GM21528 (cell line): ENCODE data around the gene SLC27A1.

ENCODE experiments used
- ATAC-seq: cut with Tn5 transposase; IDR thresholded peaks from one replicate; pipeline ENCODE4 v1.9.1; 2021; ENCODE audit warnings: mild to moderate bottlenecking, moderate library complexity; ENCODE audit not compliant: unreplicated experiment, low FRiP score

The SLC27A1 gene

DNA sequence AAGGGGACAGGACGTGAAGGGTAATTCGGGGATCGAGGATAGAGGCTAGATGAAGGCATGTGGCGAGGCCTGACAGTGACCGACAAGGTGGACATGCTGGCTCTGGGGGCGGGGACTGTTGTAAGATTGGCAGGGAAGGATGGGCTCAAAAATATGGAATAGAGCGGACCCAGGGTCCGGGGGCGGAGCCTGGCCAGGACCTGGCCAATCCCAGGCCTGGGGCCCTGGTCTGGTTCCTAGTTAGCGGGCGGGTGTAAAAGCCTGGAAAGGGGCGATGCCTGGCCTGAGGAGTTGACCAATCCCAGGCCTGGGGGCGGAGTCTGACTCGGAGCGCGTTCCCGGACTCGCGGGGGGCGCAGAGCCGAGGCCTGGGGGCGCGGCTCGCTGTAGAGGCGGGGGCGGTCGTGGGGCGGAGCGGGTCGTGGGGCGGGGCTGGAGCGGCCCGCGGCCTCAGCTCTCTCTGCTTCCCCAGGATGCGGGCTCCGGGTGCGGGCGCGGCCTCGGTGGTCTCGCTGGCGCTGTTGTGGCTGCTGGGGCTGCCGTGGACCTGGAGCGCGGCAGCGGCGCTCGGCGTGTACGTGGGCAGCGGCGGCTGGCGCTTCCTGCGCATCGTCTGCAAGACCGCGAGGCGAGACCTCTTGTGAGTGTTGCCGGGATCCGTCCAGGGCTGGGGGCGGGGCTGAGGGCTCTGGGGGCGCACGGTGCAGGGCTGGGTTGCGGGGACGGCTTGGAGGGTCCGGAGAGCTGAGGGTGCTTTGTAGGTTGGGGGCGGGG lies at the start of gene SLC27A1:
Gene SLC27A1, plus strand, starts transcription at position 457 of the 774 bp plus-strand sequence. Its CDS starts 17 bp downstream, at position 474.
- ATAC-seq = peak; percentile 63

DNA sequence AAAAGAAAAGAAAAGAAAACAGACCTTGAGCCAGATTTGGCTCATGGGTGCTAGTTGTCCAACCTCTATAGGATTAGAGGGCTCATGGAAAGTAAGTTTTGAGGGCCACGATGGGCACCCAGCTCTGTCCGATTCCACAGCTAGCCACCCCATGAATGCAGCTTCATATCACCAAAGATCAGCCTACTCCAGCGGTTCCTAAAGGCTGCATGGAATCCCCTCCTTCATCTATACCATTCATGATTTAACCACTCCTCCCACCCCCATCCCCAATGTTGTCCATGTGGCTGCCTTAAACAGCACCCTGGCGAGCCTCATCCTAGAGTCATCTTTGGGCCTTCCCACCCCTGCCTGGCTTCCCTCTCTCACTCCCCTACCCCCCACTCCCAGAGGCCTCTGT lies 48.4 kb upstream of the SLC27A1 start:
- no peak for ATAC-seq

DNA sequence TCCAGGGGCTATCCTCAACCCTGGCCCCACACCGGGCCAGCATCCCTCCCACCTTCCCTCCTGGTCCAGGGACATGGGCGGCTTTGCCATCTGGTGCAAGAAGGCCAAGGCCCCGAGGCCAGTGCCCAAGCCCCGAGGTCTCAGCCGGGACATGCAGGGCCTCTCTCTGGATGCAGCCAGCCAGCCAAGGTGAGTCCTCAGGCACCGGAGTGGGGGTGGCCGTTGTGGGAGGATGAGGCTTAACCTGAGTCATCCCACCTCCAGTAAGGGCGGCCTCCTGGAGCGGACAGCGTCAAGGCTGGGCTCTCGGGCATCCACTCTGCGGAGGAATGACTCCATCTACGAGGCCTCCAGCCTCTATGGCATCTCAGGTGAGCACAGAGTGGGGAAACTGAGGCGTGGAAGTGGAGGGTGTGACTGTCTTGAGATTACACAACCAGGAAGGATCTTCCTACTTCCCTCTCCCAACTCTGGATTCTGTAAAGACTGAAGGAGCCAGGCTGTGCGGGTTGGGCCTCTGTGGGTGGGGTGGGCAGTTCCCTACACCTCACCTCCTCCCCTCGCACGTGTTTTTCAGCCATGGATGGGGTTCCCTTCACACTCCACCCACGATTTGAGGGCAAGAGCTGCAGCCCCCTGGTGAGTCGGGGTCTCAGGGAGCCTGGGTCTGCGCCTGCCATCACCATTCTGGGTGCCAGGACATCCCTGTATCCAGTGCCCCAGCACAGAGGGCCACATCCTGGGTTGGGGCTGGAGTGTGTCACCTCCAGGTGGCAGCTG lies 46.7 kb upstream of the SLC27A1 start:
- ATAC-seq = no peak

DNA sequence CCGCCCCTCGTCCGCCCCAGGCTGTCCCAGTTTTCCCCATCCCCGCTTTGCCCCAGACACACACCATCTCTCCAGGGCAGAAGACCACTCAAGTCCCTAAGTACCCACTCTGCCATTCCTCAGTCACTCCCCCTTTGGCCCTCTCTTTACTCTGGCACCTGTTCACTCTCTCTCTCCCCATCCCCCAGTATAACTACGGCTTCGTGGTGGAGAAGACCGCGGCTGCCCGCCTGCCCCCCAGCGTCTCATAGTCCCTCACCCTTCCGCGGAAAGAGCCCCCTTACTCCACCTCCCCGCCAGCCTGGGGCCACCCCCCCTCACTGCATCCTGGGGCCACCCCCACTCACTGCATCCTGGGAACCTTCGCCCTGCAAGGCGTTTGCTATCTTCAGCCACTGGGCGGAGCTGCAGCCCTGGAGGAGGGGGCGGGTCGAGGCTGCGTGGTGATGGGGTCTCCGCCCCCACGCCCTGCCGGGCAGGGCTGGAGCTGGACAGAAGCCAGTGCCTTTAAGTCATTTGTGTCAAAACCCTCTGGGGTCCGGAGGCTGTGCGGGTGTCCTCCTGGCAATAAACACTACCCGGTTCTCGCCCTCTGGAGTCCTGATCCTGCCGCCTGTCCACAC lies 45.5 kb upstream of the SLC27A1 start:
- ATAC-seq = no peak

DNA sequence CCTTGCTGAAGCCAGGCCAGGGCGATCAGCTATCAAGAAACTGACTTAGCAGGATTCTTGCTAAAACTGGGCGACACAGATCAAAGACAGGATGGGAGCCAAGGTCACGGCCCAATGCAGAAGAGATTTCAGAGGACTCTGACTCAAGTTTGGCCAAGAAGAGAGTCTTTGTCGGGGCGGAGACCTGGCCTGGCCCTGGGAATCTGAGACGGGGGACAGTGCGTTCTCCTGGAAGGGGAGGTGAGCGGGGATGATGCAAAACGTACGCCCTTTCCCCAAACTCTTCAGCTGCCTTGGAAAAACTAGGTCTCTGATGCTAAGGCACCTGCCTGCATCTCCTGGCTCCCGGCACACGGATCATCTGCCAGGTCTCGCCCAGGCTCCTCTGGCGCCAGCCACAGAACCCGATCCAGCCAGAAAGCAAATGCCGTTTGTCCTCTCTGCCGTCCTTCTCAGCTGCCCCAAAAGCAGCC lies 40.6 kb upstream of the SLC27A1 start:
- no peak for ATAC-seq

DNA sequence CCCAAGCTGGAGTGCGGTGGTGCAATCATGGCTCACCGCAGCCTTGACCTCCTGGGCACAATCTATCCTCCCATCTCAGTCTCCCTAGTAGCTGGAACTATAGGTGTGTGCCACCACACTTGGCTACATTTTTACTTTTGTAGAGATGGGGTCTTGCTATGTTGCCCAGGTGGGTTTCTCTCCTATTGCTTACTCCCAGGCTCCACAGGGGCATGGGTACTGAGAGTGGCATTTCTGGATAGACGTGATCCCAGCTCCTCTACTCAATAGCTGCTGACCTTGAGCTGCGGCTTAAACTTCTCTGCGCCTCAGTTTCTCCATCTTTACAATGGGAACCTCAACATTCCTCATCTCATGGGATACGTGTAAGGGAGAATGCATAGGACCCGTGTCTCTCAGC lies 38.9 kb upstream of the SLC27A1 start:
- ATAC-seq = no peak

DNA sequence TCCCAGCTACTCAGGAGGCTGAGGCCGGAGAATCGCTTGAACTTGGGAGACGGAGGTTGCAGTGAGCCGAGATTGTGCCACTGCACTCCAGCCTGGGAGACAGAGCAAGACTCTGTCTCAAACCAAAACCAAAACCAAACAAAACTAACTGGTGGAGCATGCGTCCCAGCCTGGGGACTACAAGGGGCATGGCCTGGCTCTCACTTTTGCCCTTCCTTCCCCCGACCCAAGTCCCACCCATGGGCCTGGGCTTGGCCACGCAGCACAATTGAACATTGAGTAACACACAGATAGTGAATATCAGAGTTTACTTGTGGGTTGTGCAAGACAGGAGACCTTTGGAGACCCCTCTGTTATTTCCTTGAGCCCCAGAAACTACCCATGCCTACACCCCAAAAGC lies 35.1 kb upstream of the SLC27A1 start:
- no peak for ATAC-seq

DNA sequence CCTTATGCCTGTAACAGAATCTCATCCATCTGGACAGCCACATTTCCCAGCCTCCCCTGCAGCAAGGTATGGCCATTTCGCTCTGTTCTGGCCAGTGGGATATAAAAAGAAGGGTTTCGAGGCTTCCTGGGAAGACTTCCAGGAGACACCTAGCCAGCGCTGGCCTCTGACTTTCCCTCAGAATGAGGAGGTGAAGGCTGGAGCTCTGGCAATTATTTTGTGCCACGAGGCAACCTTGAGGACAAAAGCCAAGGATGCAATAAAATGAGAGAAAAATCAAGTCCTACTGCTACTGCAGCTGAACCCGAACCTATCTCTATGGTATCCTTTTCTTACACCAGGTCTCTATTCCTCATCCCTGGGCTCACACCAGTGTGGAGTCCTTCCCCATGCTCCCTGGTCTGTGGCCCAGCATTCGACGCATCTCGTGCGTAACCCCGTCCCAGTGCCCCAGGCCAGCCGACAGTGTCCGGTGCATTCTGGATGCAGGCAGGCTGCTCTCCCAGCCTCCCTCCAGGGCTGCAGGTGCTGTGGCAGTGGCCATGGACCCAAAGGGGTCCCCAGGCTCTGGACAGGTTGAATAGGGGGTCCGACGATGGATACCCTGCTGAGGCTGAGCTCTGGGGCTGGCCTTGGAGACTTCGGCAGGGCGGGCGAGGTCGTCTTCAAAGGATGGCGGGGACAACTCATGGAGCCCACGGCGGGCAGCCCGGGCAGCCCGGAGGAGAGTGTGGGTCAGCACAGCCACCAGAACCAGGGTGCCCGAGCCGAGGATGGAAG lies 34.0 kb upstream of the SLC27A1 start:
- no peak for ATAC-seq

DNA sequence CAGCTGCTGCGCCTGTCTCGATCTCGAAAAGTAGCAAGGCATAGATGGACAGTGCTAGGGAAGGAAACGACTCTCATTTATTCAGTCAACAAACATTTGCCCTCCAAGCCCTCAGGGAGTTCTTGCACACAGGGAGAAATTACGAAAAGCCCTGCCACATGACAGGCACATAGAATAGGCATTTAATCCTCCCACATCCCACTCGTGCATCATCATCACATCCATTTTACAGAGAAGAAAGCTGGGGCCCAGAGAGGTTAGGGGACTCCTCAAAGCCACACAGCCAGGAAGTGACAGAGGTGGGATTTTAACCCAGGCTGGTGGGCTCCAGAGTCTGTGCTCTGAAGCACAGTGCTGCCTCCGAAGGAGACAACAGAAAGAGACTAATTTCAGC lies 33.5 kb upstream of the SLC27A1 start:
- ATAC-seq = no peak

DNA sequence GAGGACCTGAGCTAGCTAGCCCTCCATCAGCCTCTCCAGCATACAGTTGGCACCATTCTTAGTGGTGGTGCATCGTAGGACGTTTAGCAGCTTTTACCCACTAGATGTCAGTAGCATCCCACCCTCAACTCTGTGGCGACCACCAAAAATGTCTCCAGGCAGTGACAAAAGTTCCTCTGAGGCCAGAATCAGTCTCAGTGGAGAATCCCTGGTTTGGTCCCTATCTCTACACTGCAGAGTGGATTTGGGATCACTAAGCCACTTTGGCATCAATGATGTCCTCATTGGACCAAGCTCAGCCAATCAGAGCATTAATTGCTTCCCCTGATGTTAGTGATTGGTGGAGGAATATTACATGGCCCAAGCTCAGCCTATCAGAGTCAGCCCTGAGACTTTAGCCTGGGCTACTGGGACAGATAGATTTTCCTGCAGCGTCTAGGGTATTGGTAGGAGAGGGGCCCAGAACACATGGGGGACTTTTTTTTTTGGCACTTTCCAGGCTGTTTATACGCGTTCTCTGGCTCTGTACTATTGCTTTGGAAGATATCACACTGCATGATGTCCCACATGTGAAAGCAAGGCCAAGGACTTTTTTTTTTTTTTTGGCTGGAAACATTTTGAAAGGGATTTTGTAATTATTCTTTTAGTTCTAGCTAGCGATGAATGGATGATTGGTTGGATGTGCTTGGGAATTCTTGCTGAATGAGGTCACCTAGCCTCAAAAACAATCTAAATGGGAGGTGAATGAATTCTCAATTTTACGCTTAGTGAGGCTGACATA lies 28.9 kb upstream of the SLC27A1 start:
- ATAC-seq = no peak

DNA sequence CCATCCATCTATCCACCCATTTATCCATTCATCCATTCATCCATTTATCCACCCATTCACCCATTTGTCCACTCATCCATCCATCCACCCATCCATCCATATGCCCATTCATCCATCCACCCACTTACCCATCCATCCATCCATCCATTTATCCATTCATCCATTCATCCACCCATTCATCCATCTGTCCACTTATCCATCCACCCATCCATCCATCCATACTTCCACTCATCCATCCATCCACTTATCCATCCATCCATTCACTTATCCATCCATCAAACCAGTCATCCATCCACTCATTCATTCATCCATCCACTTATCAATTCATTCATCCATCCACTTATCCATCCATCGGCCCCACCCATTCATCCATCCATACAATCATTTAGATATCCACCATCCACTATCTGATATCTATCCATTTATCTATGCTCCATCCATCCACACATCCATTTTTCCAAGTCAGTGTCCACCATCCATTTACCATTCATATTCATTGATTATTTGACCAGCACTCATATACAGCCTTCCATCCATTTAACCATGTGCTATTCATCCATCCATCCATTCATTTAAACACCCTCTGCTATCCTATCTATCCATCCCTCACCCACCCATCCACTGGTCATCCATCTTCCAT lies 24.7 kb upstream of the SLC27A1 start:
- ATAC-seq = no peak

DNA sequence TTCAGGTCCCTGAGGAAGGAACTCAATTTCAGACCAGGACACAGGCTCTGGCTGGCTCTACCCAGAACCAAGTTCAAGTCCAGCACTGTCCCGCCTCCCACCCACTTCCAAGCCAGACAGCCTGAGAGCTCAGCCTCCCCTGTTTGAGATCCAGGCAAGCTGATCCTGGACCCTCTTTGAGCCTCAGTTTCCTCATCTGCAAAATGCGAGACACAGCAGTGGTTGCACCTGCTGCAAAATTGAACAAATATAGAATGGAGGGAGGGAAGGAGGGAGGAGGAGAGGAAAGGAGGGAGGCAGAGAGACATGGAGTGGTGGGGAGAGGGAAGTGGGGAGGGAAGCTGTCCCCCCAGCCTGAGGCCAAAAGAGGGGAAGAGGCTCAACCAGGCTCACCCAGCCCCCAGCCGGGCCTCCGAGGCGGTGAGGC lies 22.6 kb upstream of the SLC27A1 start:
- ATAC-seq = no peak

DNA sequence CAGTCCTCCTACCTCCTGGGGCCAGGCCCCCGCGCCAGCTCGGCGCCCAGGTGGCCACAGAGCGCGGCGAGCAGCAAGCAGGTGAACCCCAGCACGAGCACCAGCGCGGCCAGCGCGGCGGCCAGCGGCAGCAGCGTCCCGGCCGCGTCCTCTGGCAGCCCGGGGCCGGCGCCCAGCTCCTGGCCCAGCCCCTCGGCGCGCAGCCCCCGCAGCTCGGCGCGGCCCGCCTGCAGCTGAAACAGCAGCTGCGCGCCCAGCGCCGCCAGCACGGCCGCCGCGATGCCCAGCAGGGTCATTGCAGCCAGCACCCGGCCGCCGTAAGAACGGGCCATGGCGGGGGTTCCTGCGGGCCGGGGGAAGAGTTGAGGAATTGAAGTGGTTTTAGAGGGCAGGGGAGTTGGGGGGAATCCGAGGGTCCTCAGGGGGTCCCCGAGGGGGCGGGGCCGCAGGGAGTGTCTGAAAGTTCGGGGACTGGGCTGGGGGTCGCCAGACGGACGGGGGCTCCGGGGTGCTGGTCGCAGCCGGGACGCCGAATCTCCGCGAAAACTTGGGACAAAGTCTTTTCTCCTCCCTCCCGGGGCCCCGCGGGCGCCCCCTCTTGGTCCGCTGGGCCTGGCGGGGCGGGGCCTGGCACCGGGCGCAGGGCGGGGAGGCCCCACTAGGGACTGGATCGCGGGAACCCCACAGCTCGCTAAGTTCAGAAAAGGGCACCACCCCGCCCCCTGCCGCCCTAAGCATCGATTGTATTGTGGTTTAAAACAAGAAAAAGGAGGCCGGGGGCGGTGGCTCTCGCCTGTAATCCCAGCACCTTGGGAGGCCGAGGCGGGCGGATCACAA lies 22.0 kb upstream of the SLC27A1 start, which contains the start of gene TMEM221:
Gene TMEM221, minus strand, starts transcription at position 538 of the 837 bp plus-strand sequence. Its CDS starts 206 bp downstream, at position 332.
- ATAC-seq = no peak

DNA sequence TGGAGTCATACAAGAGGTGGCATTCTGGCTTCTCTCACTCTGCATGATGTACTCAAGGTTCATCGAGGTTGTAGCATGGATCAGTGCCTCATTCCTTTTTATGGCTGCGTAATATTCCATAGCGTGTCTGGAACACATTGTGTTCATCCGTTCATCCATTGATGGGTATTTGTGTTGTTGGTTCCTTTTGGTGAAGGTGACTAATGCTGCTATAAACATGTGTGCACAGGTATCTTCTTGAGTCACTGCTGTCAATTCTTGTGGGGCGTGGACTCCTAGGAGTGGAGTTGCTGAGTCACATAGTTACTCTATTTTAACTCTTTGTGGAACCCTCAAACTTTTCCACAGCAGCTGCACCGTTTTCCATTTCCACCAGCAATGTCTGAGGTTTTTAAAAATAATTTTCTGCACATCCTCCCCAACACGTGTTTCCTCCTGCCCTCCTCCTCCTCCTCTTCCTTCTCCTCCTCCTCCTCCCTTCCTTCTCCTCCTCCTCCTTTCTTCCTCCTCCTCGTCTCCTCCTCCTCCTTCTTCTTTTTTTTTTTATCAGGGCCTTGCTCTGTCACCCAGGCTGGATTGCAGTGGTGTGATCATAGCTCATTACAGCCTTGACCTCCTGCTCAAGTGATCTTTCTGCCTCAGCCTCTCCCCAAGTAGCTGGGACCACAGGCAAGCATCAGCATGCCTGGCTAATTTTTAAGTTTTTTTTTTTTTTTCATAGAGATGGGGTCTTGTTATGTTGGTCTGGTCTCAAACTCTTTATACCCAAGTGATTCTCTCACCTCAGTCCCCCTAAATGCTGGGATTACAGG lies 19.9 kb upstream of the SLC27A1 start:
- no peak for ATAC-seq

DNA sequence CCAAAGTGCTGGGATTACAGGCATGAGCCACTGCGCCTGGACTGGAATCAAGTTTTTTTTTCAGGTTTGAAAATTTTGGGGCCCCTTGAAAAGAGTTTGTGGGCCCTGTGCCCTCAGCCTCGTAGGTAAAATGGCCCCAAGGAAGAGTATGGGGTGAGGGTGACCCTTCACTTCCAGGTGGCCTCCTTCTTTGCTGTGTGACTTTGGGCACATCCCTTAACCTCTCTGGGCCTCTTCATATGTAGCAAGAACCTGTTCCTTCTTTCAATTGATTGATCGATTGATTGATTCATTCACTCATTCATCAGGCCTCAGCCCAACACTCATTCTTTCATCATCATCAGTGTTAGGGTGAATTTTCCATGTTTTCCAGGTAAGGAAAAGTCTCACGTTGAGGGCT lies 18.5 kb upstream of the SLC27A1 start:
- ATAC-seq = no peak

DNA sequence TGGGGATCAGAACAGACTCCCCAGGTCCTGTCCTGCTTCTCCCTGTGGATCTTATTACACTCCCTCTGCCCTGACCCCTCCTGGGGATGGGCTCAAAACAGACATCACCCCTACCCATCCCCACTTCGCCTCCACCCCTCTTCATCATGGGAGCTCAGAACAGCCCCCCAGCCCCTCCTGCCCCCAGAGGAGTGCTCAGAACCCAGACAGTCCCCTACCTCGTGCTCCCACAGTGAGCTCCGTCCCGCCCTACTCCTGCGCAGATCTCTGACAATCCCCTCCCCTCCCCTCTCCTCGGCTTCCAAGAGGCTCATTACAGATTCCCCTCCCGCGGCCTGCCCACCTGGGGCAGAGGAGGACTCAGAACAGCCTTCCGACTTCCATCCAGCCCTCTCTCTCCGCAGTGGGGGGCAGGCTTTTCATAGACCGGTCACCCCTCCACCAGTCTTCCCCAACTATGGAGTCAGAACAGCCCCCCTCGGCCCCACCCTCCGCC lies 15.7 kb upstream of the SLC27A1 start:
- ATAC-seq = no peak
